Neuron (in vitro differentiated cells): ENCODE data around the gene MYOD1.

ENCODE experiments used
- H2AFZ ChIP-seq: one replicate; pipeline ENCODE4 v1.6.1; 2013; ENCODE audit warnings: low read depth, mild to moderate bottlenecking, inconsistent platforms, low read length, moderate library complexity
- H3K27me3 ChIP-seq: one replicate; pipeline ENCODE4 v1.6.1; 2013; ENCODE audit warnings: low read length; ENCODE audit not compliant: insufficient read depth
- H3K36me3 ChIP-seq: one replicate; pipeline ENCODE4 v1.6.1; 2013; ENCODE audit warnings: low read length; ENCODE audit not compliant: insufficient read depth
- H3K4me1 ChIP-seq: one replicate; pipeline ENCODE4 v1.6.1; 2013; ENCODE audit warnings: low read length; ENCODE audit not compliant: insufficient read depth
- H3K4me3 ChIP-seq: 2 replicates; pipeline ENCODE4 v1.5.1; 2013; ENCODE audit warnings: mild to moderate bottlenecking, low read length, moderate library complexity
- H3K9me3 ChIP-seq: one replicate; pipeline ENCODE4 v1.6.1; 2013; ENCODE audit warnings: low read length

The MYOD1 gene

GRCh38 chr11:17714870-17715269, 4.5 kb upstream of the MYOD1 start:
- Histone ChIP-seq H3K4me1 (no peaks in the 10 kb centered on the region), H2AFZ (no peak overlapping the region), H3K27me3 (peaks cover 87% of the 10 kb centered on the region), H3K9me3 (no peaks in the 10 kb centered on the region), H3K4me3 (no peak overlapping the region), H3K36me3 (no peaks in the 10 kb centered on the region)

GRCh38 chr11:17716807-17717206, 2.6 kb upstream of the MYOD1 start:
- Histone ChIP-seq H3K4me3 (no peak overlapping the region), H3K27me3 (peaks cover 89% of the 10 kb centered on the region), H3K4me1 (no peaks in the 10 kb centered on the region), H3K9me3 (no peaks in the 10 kb centered on the region), H3K36me3 (no peaks in the 10 kb centered on the region), H2AFZ (no peak overlapping the region)

- Histone ChIP-seq H3K27me3 (peaks cover 93% of the 10 kb centered on the region), H2AFZ (no peak overlapping the region), H3K36me3 (no peaks in the 10 kb centered on the region), H3K9me3 (no peaks in the 10 kb centered on the region), H3K4me3 (no peak overlapping the region), H3K4me1 (no peaks in the 10 kb centered on the region)
Observed at GRCh38 chr11:17718015-17718414, 1.4 kb upstream of the MYOD1 start.

- Histone ChIP-seq H3K4me3 (no peak overlapping the region), H3K9me3 (no peaks in the 10 kb centered on the region), H3K27me3 (peaks cover 98% of the 10 kb centered on the region), H3K36me3 (no peaks in the 10 kb centered on the region), H2AFZ (no peak overlapping the region), H3K4me1 (no peaks in the 10 kb centered on the region)
Observed at GRCh38 chr11:17718510-17718962, 835 bp upstream of the MYOD1 start.

- Histone ChIP-seq H3K4me3 (no peak overlapping the region), H3K9me3 (no peaks in the 10 kb centered on the region), H3K4me1 (no peaks in the 10 kb centered on the region), H2AFZ (no peak overlapping the region), H3K27me3 (peaks cover 96% of the 10 kb centered on the region), H3K36me3 (no peaks in the 10 kb centered on the region)
Observed at GRCh38 chr11:17719938-17720795, 796 bp downstream of the MYOD1 start.

- no peaks in the 10 kb centered on the region for H3K9me3 ChIP-seq
- H2AFZ ChIP-seq: no peak overlapping the region
- H3K4me3 ChIP-seq: no peak overlapping the region
- no peaks in the 10 kb centered on the region for H3K36me3 ChIP-seq
- peaks cover 93% of the 10 kb centered on the region for H3K27me3 ChIP-seq
- H3K4me1 ChIP-seq: no peaks in the 10 kb centered on the region
Observed at GRCh38 chr11:17720796-17721171, 1.4 kb downstream of the MYOD1 start.

- Histone ChIP-seq H3K36me3 (no peaks in the 10 kb centered on the region), H2AFZ (no peak overlapping the region), H3K9me3 (no peaks in the 10 kb centered on the region), H3K27me3 (peaks cover 86% of the 10 kb centered on the region), H3K4me3 (no peak overlapping the region), H3K4me1 (no peaks in the 10 kb centered on the region)
Observed at GRCh38 chr11:17721242-17721999, 2.0 kb downstream of the MYOD1 start.

- H2AFZ ChIP-seq: no peak overlapping the region
- no peaks in the 10 kb centered on the region for H3K36me3 ChIP-seq
- H3K4me1 ChIP-seq: no peaks in the 10 kb centered on the region
- H3K27me3 ChIP-seq: peaks cover 79% of the 10 kb centered on the region
- H3K9me3 ChIP-seq: no peaks in the 10 kb centered on the region
- no peak overlapping the region for H3K4me3 ChIP-seq
Observed at GRCh38 chr11:17722000-17722643, 2.8 kb downstream of the MYOD1 start.

- Histone ChIP-seq H3K36me3 (no peaks in the 10 kb centered on the region), H3K4me1 (no peaks in the 10 kb centered on the region), H2AFZ (no peak overlapping the region), H3K9me3 (no peaks in the 10 kb centered on the region), H3K27me3 (peaks cover 59% of the 10 kb centered on the region), H3K4me3 (no peak overlapping the region)
Observed at GRCh38 chr11:17724020-17724908, 4.9 kb downstream of the MYOD1 start.

GRCh38 chr11:17725174-17725573, 5.8 kb downstream of the MYOD1 start:
- Histone ChIP-seq H2AFZ (no peak overlapping the region), H3K4me1 (no peaks in the 10 kb centered on the region), H3K4me3 (no peak overlapping the region), H3K27me3 (peaks cover 50% of the 10 kb centered on the region), H3K9me3 (no peaks in the 10 kb centered on the region), H3K36me3 (no peaks in the 10 kb centered on the region)

- Histone ChIP-seq H3K27me3 (peaks cover 3% of the 10 kb centered on the region), H3K36me3 (no peaks in the 10 kb centered on the region), H3K4me1 (no peaks in the 10 kb centered on the region), H3K4me3 (no peak overlapping the region), H3K9me3 (no peaks in the 10 kb centered on the region), H2AFZ (no peak overlapping the region)
Observed at GRCh38 chr11:17730137-17730536, 10.8 kb downstream of the MYOD1 start.

GRCh38 chr11:17730608-17731462, 11.5 kb downstream of the MYOD1 start:
- H2AFZ ChIP-seq: no peak overlapping the region
- H3K4me3 ChIP-seq: no peak overlapping the region
- no peaks in the 10 kb centered on the region for H3K9me3 ChIP-seq
- no peaks in the 10 kb centered on the region for H3K36me3 ChIP-seq
- peaks cover under 1% of the 10 kb centered on the region for H3K4me1 ChIP-seq
- H3K27me3 ChIP-seq: no peaks in the 10 kb centered on the region
